Panc1 (cell line): ENCODE data around the gene DCAKD. TPM values are rescaled to one million over a fixed set of nuclear protein-coding genes. Genes with fewer than 3 reads are reported as not detected.

Source experiments
- ATAC-seq: fragments of 200-7000 bp; cut with Tn5 transposase; 2 replicates; pipeline ENCODE4 v1.9.1; 2020; ENCODE audit warnings: mild to moderate bottlenecking, moderate library complexity
- BruUV-seq: library from RNA; stranded (reverse); fragments of 400-500 nt; replicated peaks from 2 replicates; lab custom pipeline; 2021; lab: Mats Ljungman, UMichigan
- CTCF ChIA-PET: fragments of 300-600 bp; sonication (Branson Sonifier 250); formaldehyde crosslinking; loops from one replicate; lab custom pipeline; 2022; ENCODE audit warnings: antibody characterized with exemption; lab: Charles Lee
- POLR2A ChIA-PET: fragments of 300-600 bp; sonication (Branson Sonifier 250); formaldehyde crosslinking; loops from one replicate; lab custom pipeline; 2022; ENCODE audit warnings: antibody characterized with exemption; lab: Charles Lee
- DNase-seq: peaks from one replicate; pipeline ENCODE4 v3.0.0-alpha.2; 2010; ENCODE audit warnings: low read depth, low spot score
- H3K27ac ChIP-seq: 2 replicates; pipeline ENCODE4 v1.5.1; 2011; ENCODE audit warnings: mild to moderate bottlenecking, low read length, inconsistent platforms
- H3K27me3 ChIP-seq: fragments of 200-500 bp; sonication (Bioruptor generic); 2 replicates; pipeline ENCODE4 v1.6.0; 2014; ENCODE audit warnings: low read length, inconsistent platforms; ENCODE audit not compliant: control insufficient read depth, insufficient read depth
- H3K36me3 ChIP-seq: fragments of 200-500 bp; sonication (Bioruptor generic); 2 replicates; pipeline ENCODE4 v1.5.1; 2014; ENCODE audit warnings: inconsistent platforms, mild to moderate bottlenecking, low read length, moderate library complexity; ENCODE audit not compliant: control insufficient read depth, insufficient read depth
- H3K4me1 ChIP-seq: 2 replicates; pipeline ENCODE4 v1.5.1; 2011; ENCODE audit warnings: inconsistent platforms, mild to moderate bottlenecking, low read length, moderate library complexity; ENCODE audit not compliant: control insufficient read depth, insufficient read depth
- H3K4me3 ChIP-seq, 2 experiments: 2 replicates each; pipeline ENCODE4 v1.5.1; 2011 to 2012; ENCODE audit warnings: low read depth in 2 of 2, low read length in 2 of 2, mild to moderate bottlenecking in 2 of 2, inconsistent platforms in 1 of 2, moderate library complexity in 1 of 2
- H3K9me3 ChIP-seq: fragments of 200-500 bp; sonication (Bioruptor generic); 2 replicates; pipeline ENCODE4 v1.5.1; 2014; ENCODE audit warnings: low read depth, mild to moderate bottlenecking, inconsistent platforms, low read length, moderate library complexity; ENCODE audit not compliant: control insufficient read depth, insufficient read depth
- CTCF ChIP-seq: fragments of 450-650 bp; IDR thresholded peaks from 2 replicates; pipeline ENCODE4 v1.5.1; 2017; ENCODE audit warnings: mild to moderate bottlenecking
- POLR2AphosphoS5 ChIP-seq: IDR thresholded peaks from 2 replicates; pipeline ENCODE4 v1.6.1; 2012; ENCODE audit warnings: mild to moderate bottlenecking, low read depth, low read length, moderate library complexity
- REST ChIP-seq, 2 experiments: IDR thresholded peaks; 2 replicates each; pipeline ENCODE4 v1.6.1; 2011 to 2012; ENCODE audit warnings: low read depth in 2 of 2, control low read depth in 1 of 2, low read length in 1 of 2, mild to moderate bottlenecking in 1 of 2, moderate library complexity in 1 of 2; ENCODE audit not compliant: insufficient read depth in 1 of 2
- SIN3A ChIP-seq: IDR thresholded peaks from 2 replicates; pipeline ENCODE4 v1.6.1; 2012; ENCODE audit warnings: low read depth, mild to moderate bottlenecking, low read length, moderate library complexity, borderline replicate concordance; ENCODE audit not compliant: insufficient read depth
- TCF7L2 ChIP-seq: IDR thresholded peaks from 2 replicates; pipeline ENCODE4 v1.6.1; 2011; ENCODE audit warnings: mild to moderate bottlenecking, low read depth, low read length, inconsistent platforms
- in situ Hi-C: cut with HindIII; loops from 2 replicates; pipeline ENCODE4 v1.10.0; 2016; ENCODE audit warnings: low sequenced_read_pairs, low pct_unique_long_range_greater_than_20kb
- intact Hi-C: fragments of 100-400 bp; cut with micrococcal nuclease; formaldehyde crosslinking; loops from one replicate; pipeline ENCODE4 v1.10.0; 2022; ENCODE audit not compliant: unreplicated experiment
- total RNA-seq: library from RNA; stranded (reverse); gene quantifications from one replicate; pipeline ENCODE4 v1.2.1, GENCODE V29; 2021; ENCODE audit not compliant: unreplicated experiment

Gene DCAKD
- total RNA-seq, 1 experiment from 2014 or later, result 24.3 TPM

- DNase-seq (no peak), ATAC-seq (no peak)
- no peaks in the 10 kb centered on the region for H3K27me3 ChIP-seq
- no peak for TF ChIP-seq SIN3A
- no peak for TF ChIP-seq POLR2AphosphoS5
- no peak for TF ChIP-seq CTCF
- no peak for TF ChIP-seq REST (IDR thresholded peaks at IDR 0.05; ENCODE audit: insufficient read depth in 1 of 2, low read depth in 2 of 2, low read length in 1 of 2)
- TF ChIP-seq TCF7L2, result no peak
- no peaks in the 10 kb centered on the region for H3K9me3 ChIP-seq
- in situ Hi-C loops (no loop called here), intact Hi-C loops (no loop called here)
- no peak overlapping the region for H3K27ac ChIP-seq
- POLR2A ChIA-PET, result interaction anchor here (0.7 kb wide), 1 partner anchor 26 kb away, joined by 5 read pairs; no protein-coding TSS in a partner anchor
- CTCF ChIA-PET, result interaction anchor here (0.7 kb wide), 2 partner anchors 52 to 65 kb away, joined by 5 to 9 read pairs; no protein-coding TSS in a partner anchor
- peaks cover 3% of the 10 kb centered on the region; the same call in 1 of the 2 replicates for H3K36me3 ChIP-seq
- H3K4me1 ChIP-seq, result peaks cover 9% of the 10 kb centered on the region; the same call in 1 of the 2 replicates
- BruUV-seq, result TSS peak; percentile 56
- no peak overlapping the region for H3K4me3 ChIP-seq
These were observed 4.8 kb downstream of the DCAKD start for GRCh38 chr17:45046537-45047125.

- BruUV-seq, result no TSS peak
- CTCF ChIA-PET, result interaction anchor here (0.6 kb wide), 1 partner anchor 16 kb away, joined by 4 read pairs; no protein-coding TSS in a partner anchor
These were observed 7.5 kb downstream of the DCAKD start for GRCh38 chr17:45043813-45044540.

More at GRCh38 chr17:45043813-45044540, 7.5 kb downstream of the DCAKD start:
- intact Hi-C loops, result no loop called here
- Histone ChIP-seq H3K4me1 (peaks cover 6% of the 10 kb centered on the region; the same call in 1 of the 2 replicates), H3K27me3 (no peaks in the 10 kb centered on the region), H3K9me3 (no peaks in the 10 kb centered on the region), H3K27ac (no peak overlapping the region), H3K4me3 (no peak overlapping the region), H3K36me3 (no peaks in the 10 kb centered on the region)
- ATAC-seq, result 0 out of 2 replicates have a peak, but pooled peaks have one; percentile 32
- in situ Hi-C loops, result no loop called here
- DNase-seq, result no peak
- POLR2A ChIA-PET, result no interaction called here
- TF ChIP-seq CTCF (no peak), REST (IDR thresholded peaks at IDR 0.05; ENCODE audit: insufficient read depth in 1 of 2, low read depth in 2 of 2, low read length in 1 of 2) (no peak), TCF7L2 (no peak), POLR2AphosphoS5 (no peak), SIN3A (no peak)
